SK-N-SH treated with all-trans-retinoic acid at 6 μM for 48 hours (cell line): ENCODE results near the gene SEMA6D.

Experiments
- ATAC-seq: fragments of 200-7000 bp; cut with Tn5 transposase; 3 replicates; pipeline ENCODE4 v1.9.1; 2020; ENCODE audit warnings: mild to moderate bottlenecking, moderate library complexity
- ARNTL ChIP-seq: fragments of 450-650 bp; formaldehyde crosslinking; IDR thresholded peaks from 2 replicates; pipeline ENCODE4 v1.5.0; 2020; ENCODE audit warnings: low read depth, mild to moderate bottlenecking, moderate library complexity, borderline replicate concordance
- BACH2 ChIP-seq: fragments of 250-450 bp; sonication (Bioruptor Pico); IDR thresholded peaks from 2 replicates; pipeline ENCODE4 v1.9.0; 2021; ENCODE audit warnings: mild to moderate bottlenecking, borderline replicate concordance
- CREB5 ChIP-seq: fragments of 250-450 bp; sonication (Bioruptor Pico); IDR thresholded peaks from 2 replicates; pipeline ENCODE4 v1.5.1; 2020; ENCODE audit warnings: low read depth, mild to moderate bottlenecking, moderate library complexity
- CSDC2 ChIP-seq: fragments of 250-450 bp; sonication (Bioruptor Pico); IDR thresholded peaks from 2 replicates; pipeline ENCODE4 v1.5.0; 2020; ENCODE audit warnings: mild to moderate bottlenecking, moderate library complexity
- ESRRG ChIP-seq: fragments of 250-450 bp; sonication (Bioruptor Pico); IDR thresholded peaks from 2 replicates; pipeline ENCODE4 v1.6.1; 2021; ENCODE audit warnings: mild to moderate bottlenecking
- GLIS3 ChIP-seq: fragments of 250-450 bp; sonication (Bioruptor Pico); IDR thresholded peaks from 2 replicates; pipeline ENCODE4 v1.5.0; 2020; ENCODE audit warnings: mild to moderate bottlenecking, moderate library complexity
- ISL1 ChIP-seq: fragments of 250-450 bp; sonication (Bioruptor Pico); IDR thresholded peaks from 2 replicates; pipeline ENCODE4 v2.1.2; 2022; ENCODE audit warnings: mild to moderate bottlenecking, moderate library complexity
- OSR1 ChIP-seq: fragments of 250-450 bp; sonication (Bioruptor Pico); IDR thresholded peaks from 2 replicates; pipeline ENCODE4 v1.8.0; 2022; ENCODE audit warnings: moderate library complexity, mild to moderate bottlenecking, inconsistent platforms
- PATZ1 ChIP-seq: fragments of 250-450 bp; sonication (Bioruptor Pico); IDR thresholded peaks from 2 replicates; pipeline ENCODE4 v1.8.0; 2020; ENCODE audit warnings: mild to moderate bottlenecking, moderate library complexity, borderline replicate concordance
- PPARA ChIP-seq: fragments of 250-450 bp; sonication (Bioruptor Pico); IDR thresholded peaks from 2 replicates; pipeline ENCODE4 v1.5.0; 2020; ENCODE audit warnings: mild to moderate bottlenecking, borderline replicate concordance
- RARB ChIP-seq: fragments of 250-450 bp; sonication (Bioruptor Pico); IDR thresholded peaks from 2 replicates; pipeline ENCODE4 v1.8.0; 2021; ENCODE audit warnings: mild to moderate bottlenecking, moderate library complexity
- TCF4 ChIP-seq: fragments of 250-450 bp; sonication (Bioruptor Pico); IDR thresholded peaks from 2 replicates; pipeline ENCODE4 v1.8.0; 2021; ENCODE audit warnings: mild to moderate bottlenecking, moderate library complexity, borderline replicate concordance
- TOX ChIP-seq: fragments of 250-450 bp; sonication (Bioruptor Pico); IDR thresholded peaks from 2 replicates; pipeline ENCODE4 v1.8.0; 2021; ENCODE audit warnings: mild to moderate bottlenecking, moderate library complexity, borderline replicate concordance
- ZC3H10 ChIP-seq: fragments of 250-450 bp; sonication (Bioruptor Pico); IDR thresholded peaks from 2 replicates; pipeline ENCODE4 v1.5.1; 2021; ENCODE audit warnings: mild to moderate bottlenecking, moderate library complexity
- ZFP3 ChIP-seq: fragments of 250-450 bp; sonication (Bioruptor Pico); IDR thresholded peaks from 2 replicates; pipeline ENCODE4 v1.5.0; 2020; ENCODE audit warnings: mild to moderate bottlenecking, moderate library complexity
- ZFP30 ChIP-seq: fragments of 450-650 bp; formaldehyde crosslinking; IDR thresholded peaks from 2 replicates; pipeline ENCODE4 v1.5.0; 2022; ENCODE audit warnings: mild to moderate bottlenecking, moderate library complexity
- ZNF565 ChIP-seq: fragments of 450-650 bp; formaldehyde crosslinking; conservative IDR thresholded peaks from 2 replicates; pipeline ENCODE4 v1.5.0; 2020; ENCODE audit warnings: low read depth, mild to moderate bottlenecking, moderate library complexity
- ZNF70 ChIP-seq: fragments of 450-650 bp; formaldehyde crosslinking; IDR thresholded peaks from 2 replicates; pipeline ENCODE4 v1.5.0; 2020; ENCODE audit warnings: mild to moderate bottlenecking, moderate library complexity
- ZNF8 ChIP-seq: fragments of 450-650 bp; formaldehyde crosslinking; IDR thresholded peaks from 2 replicates; pipeline ENCODE4 v1.5.0; 2020; ENCODE audit warnings: mild to moderate bottlenecking, moderate library complexity
- TF ChIP-seq, protein P1 (sequence below): fragments of 250-450 bp; sonication (Bioruptor Pico); IDR thresholded peaks from 2 replicates; pipeline ENCODE4 v1.8.0; 2021; ENCODE audit warnings: low read depth, mild to moderate bottlenecking, moderate library complexity, borderline replicate concordance
- TF ChIP-seq, protein P2 (sequence below): fragments of 250-450 bp; sonication (Bioruptor Pico); IDR thresholded peaks from 2 replicates; pipeline ENCODE4 v1.5.1; 2021; ENCODE audit warnings: mild to moderate bottlenecking, moderate library complexity

Gene SEMA6D

DNA sequence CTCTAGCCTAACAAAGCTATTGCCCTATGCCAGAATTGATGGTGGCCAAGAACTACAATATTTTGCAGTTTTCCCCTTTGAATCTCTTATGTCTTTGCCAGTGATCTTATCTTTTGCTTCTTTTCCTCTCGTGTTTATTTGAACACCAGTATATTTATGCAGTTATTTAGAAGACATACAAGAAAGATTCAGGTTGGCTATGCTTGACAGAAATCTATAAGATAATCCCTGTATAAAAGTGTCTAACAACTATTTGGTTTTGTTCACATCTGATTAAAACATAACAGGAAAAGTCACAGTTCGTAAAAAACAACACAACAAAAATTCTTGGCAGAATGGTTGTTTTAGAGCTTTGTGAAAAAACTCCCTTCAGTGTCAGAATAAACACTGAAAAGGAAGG lies 63.7 kb downstream of the SEMA6D start:
- no peak for ATAC-seq
- no peak for TF ChIP-seq OSR1 (CRISPR knock-in tag)
- TF ChIP-seq ARNTL (CRISPR knock-in tag): no peak
- TF ChIP-seq TCF4: no peak
- no peak for TF ChIP-seq ISL1

DNA sequence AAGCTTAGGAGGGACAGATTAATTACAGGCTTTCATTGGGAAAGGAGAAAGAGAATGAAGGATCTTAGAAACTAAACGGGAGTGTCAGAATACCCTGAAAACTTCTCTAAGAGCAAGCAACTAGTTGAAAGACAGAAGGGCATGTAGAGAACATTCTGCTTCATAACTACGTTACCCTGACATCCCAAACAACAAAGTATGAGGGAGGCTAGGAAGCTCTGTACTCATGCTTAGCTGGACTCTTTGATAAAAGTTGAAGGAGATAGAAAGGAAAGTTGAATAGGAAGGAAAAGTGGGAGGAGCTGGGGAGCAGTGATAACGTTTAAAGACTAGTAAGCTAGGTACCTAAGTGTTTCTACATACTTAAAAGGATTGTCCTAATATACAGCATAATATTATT lies 64.2 kb downstream of the SEMA6D start:
- no peak for ATAC-seq
- TF ChIP-seq RARB (CRISPR knock-in tag) (no peak), CSDC2 (no peak)

DNA sequence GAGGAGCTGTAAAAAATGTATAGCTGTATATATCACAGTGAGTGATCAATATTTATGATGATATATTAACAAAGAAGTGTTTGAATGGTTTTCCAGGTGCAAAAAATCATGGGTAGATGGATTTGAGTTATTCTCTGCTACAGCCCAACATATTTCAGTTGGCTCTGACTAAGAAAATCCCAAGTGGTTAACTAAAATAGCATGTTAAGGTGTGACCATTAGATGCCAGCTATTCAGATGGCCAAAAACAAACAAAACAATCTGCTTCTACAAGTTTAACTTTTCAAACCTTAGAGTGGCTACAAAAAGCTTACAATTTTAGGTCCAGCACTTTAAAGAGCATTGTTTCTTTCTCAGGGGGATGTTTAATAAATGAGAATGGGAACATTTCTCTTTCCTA lies 67.5 kb downstream of the SEMA6D start:
- TF ChIP-seq, protein P1, sequence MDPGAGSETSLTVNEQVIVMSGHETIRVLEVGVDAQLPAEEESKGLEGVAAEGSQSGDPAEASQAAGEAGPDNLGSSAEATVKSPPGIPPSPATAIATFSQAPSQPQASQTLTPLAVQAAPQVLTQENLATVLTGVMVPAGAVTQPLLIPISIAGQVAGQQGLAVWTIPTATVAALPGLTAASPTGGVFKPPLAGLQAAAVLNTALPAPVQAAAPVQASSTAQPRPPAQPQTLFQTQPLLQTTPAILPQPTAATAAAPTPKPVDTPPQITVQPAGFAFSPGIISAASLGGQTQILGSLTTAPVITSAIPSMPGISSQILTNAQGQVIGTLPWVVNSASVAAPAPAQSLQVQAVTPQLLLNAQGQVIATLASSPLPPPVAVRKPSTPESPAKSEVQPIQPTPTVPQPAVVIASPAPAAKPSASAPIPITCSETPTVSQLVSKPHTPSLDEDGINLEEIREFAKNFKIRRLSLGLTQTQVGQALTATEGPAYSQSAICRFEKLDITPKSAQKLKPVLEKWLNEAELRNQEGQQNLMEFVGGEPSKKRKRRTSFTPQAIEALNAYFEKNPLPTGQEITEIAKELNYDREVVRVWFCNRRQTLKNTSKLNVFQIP (CRISPR knock-in tag): no peak
- no peak for TF ChIP-seq ZFP30 (CRISPR knock-in tag)
- TF ChIP-seq ZNF70 (CRISPR knock-in tag): no peak
- no peak for TF ChIP-seq ZC3H10 (CRISPR knock-in tag)
- no peak for TF ChIP-seq ESRRG (CRISPR knock-in tag)
- TF ChIP-seq GLIS3 (CRISPR knock-in tag): no peak
- no peak for TF ChIP-seq PATZ1 (CRISPR knock-in tag)
- TF ChIP-seq PPARA (CRISPR knock-in tag): no peak
- TF ChIP-seq RARB (CRISPR knock-in tag): no peak
- TF ChIP-seq, protein P2, sequence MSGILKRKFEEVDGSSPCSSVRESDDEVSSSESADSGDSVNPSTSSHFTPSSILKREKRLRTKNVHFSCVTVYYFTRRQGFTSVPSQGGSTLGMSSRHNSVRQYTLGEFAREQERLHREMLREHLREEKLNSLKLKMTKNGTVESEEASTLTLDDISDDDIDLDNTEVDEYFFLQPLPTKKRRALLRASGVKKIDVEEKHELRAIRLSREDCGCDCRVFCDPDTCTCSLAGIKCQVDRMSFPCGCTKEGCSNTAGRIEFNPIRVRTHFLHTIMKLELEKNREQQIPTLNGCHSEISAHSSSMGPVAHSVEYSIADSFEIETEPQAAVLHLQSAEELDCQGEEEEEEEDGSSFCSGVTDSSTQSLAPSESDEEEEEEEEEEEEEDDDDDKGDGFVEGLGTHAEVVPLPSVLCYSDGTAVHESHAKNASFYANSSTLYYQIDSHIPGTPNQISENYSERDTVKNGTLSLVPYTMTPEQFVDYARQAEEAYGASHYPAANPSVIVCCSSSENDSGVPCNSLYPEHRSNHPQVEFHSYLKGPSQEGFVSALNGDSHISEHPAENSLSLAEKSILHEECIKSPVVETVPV (CRISPR knock-in tag): no peak
- TF ChIP-seq CSDC2: no peak
- no peak for TF ChIP-seq OSR1 (CRISPR knock-in tag)
- no peak for TF ChIP-seq ARNTL (CRISPR knock-in tag)
- TF ChIP-seq TOX (CRISPR knock-in tag): no peak
- TF ChIP-seq CREB5: no peak
- no peak for TF ChIP-seq TCF4
- no peak for TF ChIP-seq ZFP3 (CRISPR knock-in tag)
- TF ChIP-seq ISL1: no peak
- ATAC-seq: no peak

DNA sequence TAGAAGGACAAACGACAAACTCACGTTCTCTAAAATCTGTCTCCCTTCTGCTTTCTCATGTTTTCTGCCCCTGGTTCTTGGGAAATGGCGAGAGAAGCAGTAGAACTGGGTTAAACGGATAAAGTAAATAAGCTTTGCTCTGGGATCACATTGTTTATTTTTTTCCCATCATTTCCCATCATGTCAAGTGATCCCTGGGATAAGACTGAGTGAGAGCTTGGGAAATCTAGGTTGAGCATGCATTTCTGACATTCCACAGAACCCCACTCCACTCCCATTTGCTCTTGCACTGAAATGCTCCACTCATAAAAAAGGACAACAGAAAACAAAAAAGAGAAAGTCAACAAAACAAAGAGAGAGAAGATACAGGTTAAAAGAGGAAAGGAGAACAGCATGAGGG lies 69.1 kb downstream of the SEMA6D start:
- no peak for ATAC-seq
- no peak for TF ChIP-seq RARB (CRISPR knock-in tag)
- no peak for TF ChIP-seq ZC3H10 (CRISPR knock-in tag)
- TF ChIP-seq ESRRG (CRISPR knock-in tag): no peak
- TF ChIP-seq, protein P1 (CRISPR knock-in tag): no peak
- TF ChIP-seq PPARA (CRISPR knock-in tag): no peak
- TF ChIP-seq ZNF565: no peak
- no peak for TF ChIP-seq PATZ1 (CRISPR knock-in tag)
- TF ChIP-seq ZNF8: no peak
- TF ChIP-seq ISL1: no peak
- no peak for TF ChIP-seq GLIS3 (CRISPR knock-in tag)
- TF ChIP-seq TOX (CRISPR knock-in tag): no peak
- no peak for TF ChIP-seq ZNF70 (CRISPR knock-in tag)
- TF ChIP-seq BACH2: no peak
- no peak for TF ChIP-seq CSDC2
- no peak for TF ChIP-seq TCF4
